Measurements from ENCODE around the gene RCCD1.

Gene RCCD1

DNA sequence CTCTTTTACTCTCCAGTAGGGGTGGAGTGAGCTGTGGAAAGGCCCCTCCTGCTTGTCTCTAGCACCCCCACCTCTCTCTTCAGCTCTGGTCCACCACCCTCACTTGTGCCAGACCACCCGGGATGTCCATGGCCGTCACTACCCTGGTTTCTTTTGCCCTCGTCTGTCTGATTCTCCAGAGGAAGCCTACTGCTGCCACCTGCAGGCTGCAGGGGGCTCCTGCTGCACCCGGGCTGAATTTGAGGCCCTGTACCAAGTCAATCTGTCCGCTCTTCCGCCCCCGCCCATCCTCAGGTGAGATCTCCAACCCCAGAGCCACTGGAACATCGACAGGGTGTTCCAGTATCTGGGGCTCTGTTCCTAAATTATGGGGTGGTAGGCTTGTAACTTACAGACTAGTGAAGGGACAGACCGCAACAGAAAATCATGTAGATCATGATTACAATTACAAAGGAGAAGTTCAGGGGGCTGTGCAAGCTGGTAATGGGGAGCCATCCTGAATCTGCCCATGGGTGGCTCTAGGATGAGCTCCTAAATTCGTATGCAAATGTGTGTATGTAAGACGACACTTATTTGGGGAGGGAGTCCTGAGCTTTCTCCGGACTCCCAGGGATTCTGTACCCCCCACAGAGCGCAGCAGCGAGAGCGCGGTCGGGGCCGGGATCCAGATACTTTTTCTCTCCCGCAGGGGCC is 20.3 kb upstream of the RCCD1 start:
- Histone ChIP-seq H3K27ac (peak overlapping the region; percentile 62), H3K27me3 (ENCODE audit: control insufficient read depth, insufficient read depth, low read length) (no peaks in the 10 kb centered on the region), H3K4me3 (ENCODE audit: low read depth, low read length) (peak overlapping the region; percentile 68), H3K9ac (no peak overlapping the region), H2AFZ (peak overlapping the region; percentile 89), H3K4me1 (peaks cover 6% of the 10 kb centered on the region), H3K4me2 (ENCODE audit: low read length) (peak overlapping the region; percentile 70), H3K36me3 (ENCODE audit: control insufficient read depth, insufficient read depth, low read length) (no peaks in the 10 kb centered on the region), H3K79me2 (no peaks in the 10 kb centered on the region), H3K9me3 (ENCODE audit: control insufficient read depth, low read length) (no peaks in the 10 kb centered on the region)
- TF ChIP-seq, protein P1, sequence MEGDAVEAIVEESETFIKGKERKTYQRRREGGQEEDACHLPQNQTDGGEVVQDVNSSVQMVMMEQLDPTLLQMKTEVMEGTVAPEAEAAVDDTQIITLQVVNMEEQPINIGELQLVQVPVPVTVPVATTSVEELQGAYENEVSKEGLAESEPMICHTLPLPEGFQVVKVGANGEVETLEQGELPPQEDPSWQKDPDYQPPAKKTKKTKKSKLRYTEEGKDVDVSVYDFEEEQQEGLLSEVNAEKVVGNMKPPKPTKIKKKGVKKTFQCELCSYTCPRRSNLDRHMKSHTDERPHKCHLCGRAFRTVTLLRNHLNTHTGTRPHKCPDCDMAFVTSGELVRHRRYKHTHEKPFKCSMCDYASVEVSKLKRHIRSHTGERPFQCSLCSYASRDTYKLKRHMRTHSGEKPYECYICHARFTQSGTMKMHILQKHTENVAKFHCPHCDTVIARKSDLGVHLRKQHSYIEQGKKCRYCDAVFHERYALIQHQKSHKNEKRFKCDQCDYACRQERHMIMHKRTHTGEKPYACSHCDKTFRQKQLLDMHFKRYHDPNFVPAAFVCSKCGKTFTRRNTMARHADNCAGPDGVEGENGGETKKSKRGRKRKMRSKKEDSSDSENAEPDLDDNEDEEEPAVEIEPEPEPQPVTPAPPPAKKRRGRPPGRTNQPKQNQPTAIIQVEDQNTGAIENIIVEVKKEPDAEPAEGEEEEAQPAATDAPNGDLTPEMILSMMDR (IDR thresholded peaks at IDR 0.05) = peak; percentile 74

DNA sequence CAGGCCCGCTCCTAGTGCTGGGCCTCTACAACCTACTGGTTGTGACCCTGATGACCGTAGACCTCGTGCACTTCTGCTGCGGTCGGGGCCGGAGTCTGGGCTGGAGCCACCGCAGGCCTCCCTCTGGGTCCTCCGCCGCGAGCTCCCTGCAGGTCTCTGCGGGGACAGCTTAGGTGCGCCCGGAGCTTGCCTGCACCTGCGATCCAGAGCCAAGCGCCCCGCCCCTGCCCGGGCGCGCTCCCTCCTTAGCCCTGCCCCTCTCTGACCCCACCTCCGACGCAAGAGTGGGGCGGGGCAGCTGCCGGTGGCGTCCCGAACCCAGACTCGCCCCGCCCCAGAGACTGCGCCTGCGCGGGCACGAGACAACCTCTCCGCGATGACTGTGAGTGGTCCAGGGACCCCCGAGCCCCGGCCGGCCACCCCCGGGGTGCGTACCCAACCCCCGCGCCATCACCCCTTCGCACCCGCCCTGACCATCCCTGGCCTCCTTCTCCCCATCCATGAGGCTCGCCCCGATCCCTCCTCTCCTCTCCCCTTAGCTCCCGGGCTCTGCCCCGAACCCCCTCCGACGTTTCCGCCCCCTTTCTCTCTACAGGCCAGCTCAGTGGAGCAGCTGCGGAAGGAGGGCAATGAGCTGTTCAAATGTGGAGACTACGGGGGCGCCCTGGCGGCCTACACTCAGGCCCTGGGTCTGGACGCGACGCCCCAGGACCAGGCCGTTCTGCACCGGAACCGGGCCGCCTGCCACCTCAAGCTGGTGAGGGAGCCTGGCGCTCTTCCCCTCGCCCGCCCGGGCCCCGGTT is 19.5 kb upstream of the RCCD1 start, which contains the start of gene UNC45A:
UNC45A (plus strand) TSS at position 337 of the 803 bp plus-strand sequence; CDS start at position 377, 40 bp downstream.
- Histone ChIP-seq H3K4me1 (peaks cover 6% of the 10 kb centered on the region), H3K79me2 (no peaks in the 10 kb centered on the region), H3K27ac (peak within 1 kb of the TSS; percentile 62), H3K9me3 (ENCODE audit: control insufficient read depth, low read length) (no peaks in the 10 kb centered on the region), H2AFZ (peak within 1 kb of the TSS; percentile 89), H3K36me3 (ENCODE audit: control insufficient read depth, insufficient read depth, low read length) (no peaks in the 10 kb centered on the region), H3K4me2 (ENCODE audit: low read length) (peak within 1 kb of the TSS; percentile 70), H3K4me3 (ENCODE audit: low read depth, low read length) (peak within 1 kb of the TSS; percentile 68), H3K27me3 (ENCODE audit: control insufficient read depth, insufficient read depth, low read length) (no peaks in the 10 kb centered on the region), H3K9ac (no peak within 1 kb of the TSS)
- TF ChIP-seq, protein P1 (IDR thresholded peaks at IDR 0.05) = no peak

DNA sequence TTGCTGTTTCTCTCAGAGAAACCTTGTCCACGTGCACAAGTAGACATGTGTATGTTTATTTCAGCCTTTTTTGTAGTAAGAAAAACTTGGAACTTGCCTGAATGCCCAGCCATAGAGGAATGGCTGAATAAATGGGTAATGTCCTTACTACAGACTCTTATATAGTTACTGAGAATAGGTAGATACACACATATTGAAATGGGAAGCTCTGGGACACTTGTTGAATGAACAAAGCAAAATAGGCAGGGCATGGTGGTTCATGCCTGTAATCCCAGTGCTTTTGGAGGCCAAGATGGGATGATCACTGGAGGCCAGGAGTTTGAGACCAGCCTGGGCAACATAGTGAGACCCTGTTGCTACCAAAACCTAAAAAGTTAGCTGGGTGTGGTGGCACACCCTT is 17.9 kb upstream of the RCCD1 start:
- TF ChIP-seq, protein P1 (IDR thresholded peaks at IDR 0.05) = no peak
- Histone ChIP-seq H3K4me2 (ENCODE audit: low read length) (no peak overlapping the region), H3K36me3 (ENCODE audit: control insufficient read depth, insufficient read depth, low read length) (no peaks in the 10 kb centered on the region), H3K4me3 (ENCODE audit: low read depth, low read length) (no peak overlapping the region), H3K27me3 (ENCODE audit: control insufficient read depth, insufficient read depth, low read length) (no peaks in the 10 kb centered on the region), H3K9ac (no peak overlapping the region), H3K27ac (no peak overlapping the region), H3K79me2 (no peaks in the 10 kb centered on the region), H3K4me1 (peaks cover 4% of the 10 kb centered on the region), H2AFZ (no peak overlapping the region), H3K9me3 (ENCODE audit: control insufficient read depth, low read length) (no peaks in the 10 kb centered on the region)

DNA sequence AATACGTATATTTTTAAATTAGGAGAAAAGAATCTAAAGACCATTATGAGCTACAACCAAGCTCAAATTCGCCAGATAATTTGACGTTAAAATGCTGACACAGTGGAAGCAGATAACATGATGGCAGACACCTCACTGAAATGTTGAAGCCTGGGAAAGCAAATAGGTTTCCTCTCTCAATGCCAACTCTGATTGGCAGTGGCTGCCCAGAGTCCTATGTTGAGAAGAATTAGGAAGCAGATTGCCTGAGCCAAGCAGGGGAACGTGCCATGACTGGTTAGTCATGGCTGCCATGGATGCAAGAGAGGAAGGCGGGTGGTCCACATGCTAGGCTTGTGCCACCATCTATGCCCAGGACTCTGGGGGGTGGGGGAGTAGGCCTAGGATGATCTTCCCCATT is 16.4 kb upstream of the RCCD1 start:
- H3K36me3 ChIP-seq (ENCODE audit: control insufficient read depth, insufficient read depth, low read length) = no peaks in the 10 kb centered on the region
- TF ChIP-seq, protein P1 (IDR thresholded peaks at IDR 0.05) = no peak
- no peak overlapping the region for H2AFZ ChIP-seq
- no peaks in the 10 kb centered on the region for H3K27me3 ChIP-seq (ENCODE audit: control insufficient read depth, insufficient read depth, low read length)
- peaks cover 4% of the 10 kb centered on the region for H3K4me1 ChIP-seq
- no peak overlapping the region for H3K4me3 ChIP-seq (ENCODE audit: low read depth, low read length)
- no peak overlapping the region for H3K4me2 ChIP-seq (ENCODE audit: low read length)
- H3K79me2 ChIP-seq = no peaks in the 10 kb centered on the region
- no peaks in the 10 kb centered on the region for H3K9me3 ChIP-seq (ENCODE audit: control insufficient read depth, low read length)
- H3K9ac ChIP-seq = no peak overlapping the region
- no peak overlapping the region for H3K27ac ChIP-seq

Data from parathyroid adenoma (tissue), 2 donors.